Suprapubic skin (tissue), 4 donors: ENCODE data around the gene MARS1.

Experiments
- EP300 ChIP-seq: sonication (generic); formaldehyde crosslinking; IDR thresholded peaks from one replicate; pipeline ENCODE4 v1.6.1; 2017; ENCODE audit warnings: antibody characterized with exemption
- POLR2A ChIP-seq, 2 donors: fragments of 450-650 bp; IDR thresholded peaks; one replicate each; pipeline ENCODE4 v1.6.1; 2017; ENCODE audit warnings: antibody characterized with exemption in 2 of 2, mild to moderate bottlenecking in 2 of 2, moderate library complexity in 2 of 2
- POLR2AphosphoS5 ChIP-seq, 3 donors: sonication (generic); formaldehyde crosslinking; IDR thresholded peaks; one replicate each; pipeline ENCODE4 v1.6.1; 2017; ENCODE audit warnings: antibody characterized with exemption in 3 of 3
- TF ChIP-seq, protein P1 (sequence below), 2 donors: fragments of 200-600 bp in 1 of 2; fragments of 450-650 bp in 1 of 2; sonication (generic) in 1 of 2; IDR thresholded peaks; one replicate each; pipeline ENCODE4 v1.5.1; 2016 to 2019; ENCODE audit warnings: antibody characterized with exemption in 2 of 2, mild to moderate bottlenecking in 1 of 2, moderate library complexity in 1 of 2

DNA sequence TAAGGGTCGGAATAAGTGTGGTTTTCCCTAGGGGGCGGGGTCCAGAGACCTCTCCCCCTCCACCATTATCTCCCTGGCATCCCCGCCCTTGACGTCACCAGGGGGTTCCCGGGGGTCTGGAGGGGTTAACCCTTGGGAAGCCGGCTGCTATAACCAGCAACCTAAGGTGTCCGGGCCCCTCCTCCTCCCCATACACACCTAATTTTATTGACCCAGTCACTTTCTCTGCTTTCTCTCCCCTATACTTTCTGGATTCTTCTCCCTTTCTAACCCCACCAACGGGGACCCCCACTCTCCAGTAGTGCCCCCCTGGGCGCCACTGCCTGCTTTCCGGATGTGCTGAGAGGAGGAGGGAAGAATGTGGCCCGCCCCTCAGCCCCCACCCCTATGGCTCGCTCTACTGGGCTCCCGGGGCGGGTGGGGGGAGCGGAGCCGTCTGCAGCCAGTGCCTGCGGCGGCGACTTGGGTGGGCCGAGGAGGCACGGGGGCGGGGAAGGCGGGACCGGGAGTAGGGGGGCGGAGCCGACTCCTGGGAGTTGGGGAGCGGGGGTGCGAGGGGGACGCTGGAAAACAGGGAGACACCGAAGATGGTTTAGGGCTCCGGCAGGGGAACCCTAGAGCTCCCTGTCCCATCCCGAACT lies 26.5 kb upstream of the MARS1 start:
- TF ChIP-seq, protein P1, sequence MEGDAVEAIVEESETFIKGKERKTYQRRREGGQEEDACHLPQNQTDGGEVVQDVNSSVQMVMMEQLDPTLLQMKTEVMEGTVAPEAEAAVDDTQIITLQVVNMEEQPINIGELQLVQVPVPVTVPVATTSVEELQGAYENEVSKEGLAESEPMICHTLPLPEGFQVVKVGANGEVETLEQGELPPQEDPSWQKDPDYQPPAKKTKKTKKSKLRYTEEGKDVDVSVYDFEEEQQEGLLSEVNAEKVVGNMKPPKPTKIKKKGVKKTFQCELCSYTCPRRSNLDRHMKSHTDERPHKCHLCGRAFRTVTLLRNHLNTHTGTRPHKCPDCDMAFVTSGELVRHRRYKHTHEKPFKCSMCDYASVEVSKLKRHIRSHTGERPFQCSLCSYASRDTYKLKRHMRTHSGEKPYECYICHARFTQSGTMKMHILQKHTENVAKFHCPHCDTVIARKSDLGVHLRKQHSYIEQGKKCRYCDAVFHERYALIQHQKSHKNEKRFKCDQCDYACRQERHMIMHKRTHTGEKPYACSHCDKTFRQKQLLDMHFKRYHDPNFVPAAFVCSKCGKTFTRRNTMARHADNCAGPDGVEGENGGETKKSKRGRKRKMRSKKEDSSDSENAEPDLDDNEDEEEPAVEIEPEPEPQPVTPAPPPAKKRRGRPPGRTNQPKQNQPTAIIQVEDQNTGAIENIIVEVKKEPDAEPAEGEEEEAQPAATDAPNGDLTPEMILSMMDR (IDR thresholded peaks at IDR 0.05): no peak
- TF ChIP-seq POLR2A (IDR thresholded peaks at IDR 0.05) (no peak), EP300 (no peak), POLR2AphosphoS5 (IDR thresholded peaks at IDR 0.05) (no peak)
